K562 (cell line): ENCODE data around the gene VAMP4. TPM values are rescaled to one million over a fixed set of nuclear protein-coding genes. Genes with fewer than 3 reads are reported as not detected.

Experiments used
- CBX5 ChIP-seq: IDR thresholded peaks from 2 replicates; pipeline ENCODE4 v1.6.1; 2014; ENCODE audit warnings: low read depth, borderline replicate concordance
- E4F1 ChIP-seq: fragments of 250-450 bp; sonication (Bioruptor Pico); IDR thresholded peaks from 2 replicates; pipeline ENCODE4 v1.5.0; 2021; ENCODE audit warnings: mild to moderate bottlenecking, borderline replicate concordance
- HDAC1 ChIP-seq, 2 experiments: fragments of 450-650 bp; IDR thresholded peaks; 2 replicates each; pipeline ENCODE4 v1.6.1; 2016 to 2017; ENCODE audit warnings: inconsistent platforms in 1 of 2, mild to moderate bottlenecking in 1 of 2, moderate library complexity in 1 of 2
- HMBOX1 ChIP-seq: sonication (generic); IDR thresholded peaks from 2 replicates; pipeline ENCODE4 v1.6.1; 2016
- HNRNPUL1 ChIP-seq: fragments of 200-400 bp; formaldehyde crosslinking; IDR thresholded peaks from 2 replicates; pipeline ENCODE4 v1.6.1; 2017; ENCODE audit warnings: low read length
- LARP7 ChIP-seq: fragments of 450-650 bp; IDR thresholded peaks from 2 replicates; pipeline ENCODE4 v1.6.1; 2016
- PKNOX1 ChIP-seq: fragments of 450-650 bp; IDR thresholded peaks from 2 replicates; pipeline ENCODE4 v1.6.1; 2016
- PPARD ChIP-seq: fragments of 250-450 bp; sonication (Bioruptor Pico); IDR thresholded peaks from 2 replicates; pipeline ENCODE4 v1.8.0; 2022; ENCODE audit warnings: inconsistent platforms, mild to moderate bottlenecking, moderate library complexity
- PREB ChIP-seq: sonication (generic); formaldehyde crosslinking; IDR thresholded peaks from 2 replicates; pipeline ENCODE4 v1.8.1; 2023; ENCODE audit warnings: mild to moderate bottlenecking, missing genetic modification reagents
- RFX7 ChIP-seq: fragments of 250-450 bp; sonication (Bioruptor Pico); IDR thresholded peaks from 2 replicates; pipeline ENCODE4 v1.5.1; 2021; ENCODE audit warnings: mild to moderate bottlenecking
- SAFB ChIP-seq: fragments of 200-400 bp; formaldehyde crosslinking; IDR thresholded peaks from 2 replicates; pipeline ENCODE4 v1.6.1; 2017; ENCODE audit warnings: low read depth, low read length, borderline replicate concordance
- SMAD3 ChIP-seq: fragments of 450-650 bp; formaldehyde crosslinking; conservative IDR thresholded peaks from 2 replicates; pipeline ENCODE4 v1.4.0; 2020; ENCODE audit warnings: mild to moderate bottlenecking
- TARDBP ChIP-seq: fragments of 450-650 bp; IDR thresholded peaks from 2 replicates; pipeline ENCODE4 v1.6.1; 2016
- TFAM ChIP-seq: fragments of 250-450 bp; sonication (Bioruptor Pico); conservative IDR thresholded peaks from 2 replicates; pipeline ENCODE4 v1.5.0; 2021; ENCODE audit warnings: mild to moderate bottlenecking, moderate library complexity
- XRCC4 ChIP-seq: IDR thresholded peaks from one replicate; pipeline ENCODE4 v1.6.1; 2011; ENCODE audit not compliant: insufficient read depth, insufficient read length; ENCODE audit errors: extremely low read depth
- ZNF274 ChIP-seq: IDR thresholded peaks from 2 replicates; pipeline ENCODE4 v1.6.1; 2011; ENCODE audit warnings: low read depth, mild to moderate bottlenecking, low read length, moderate library complexity, borderline replicate concordance
- ZNF282 ChIP-seq: sonication (generic); formaldehyde crosslinking; IDR thresholded peaks from 2 replicates; pipeline ENCODE4 v1.8.1; 2023; ENCODE audit warnings: missing genetic modification reagents
- ZNF311 ChIP-seq: fragments of 250-450 bp; sonication (Bioruptor Pico); IDR thresholded peaks from 2 replicates; pipeline ENCODE4 v1.4.0; 2020; ENCODE audit warnings: mild to moderate bottlenecking, moderate library complexity
- ZNF586 ChIP-seq: fragments of 450-650 bp; formaldehyde crosslinking; conservative IDR thresholded peaks from 2 replicates; pipeline ENCODE4 v1.4.0; 2020; ENCODE audit warnings: mild to moderate bottlenecking, moderate library complexity
- ZNF79 ChIP-seq: fragments of 250-450 bp; sonication (Bioruptor Pico); IDR thresholded peaks from 2 replicates; pipeline ENCODE4 v1.4.0; 2020; ENCODE audit warnings: low read depth, mild to moderate bottlenecking, moderate library complexity
- polyA plus RNA-seq, 8 experiments: library from polyadenylated mRNA; depleted of rRNA in 4 of 8; stranded (reverse) in 5 of 8; unstranded in 3 of 8; fragments of >200 nt; fragmentation: Nextera tagmentation in 2 of 8; fragmentation: Illumina TruSeq in 1 of 8; extraction: Ambion mirVana in 2 of 8; extraction: Trizol in 1 of 8; gene quantifications; 2 replicates each; pipeline versions ENCODE4 v1.2.1 to v1.2.3, GENCODE V29; 2011 to 2014; ENCODE audit warnings: inconsistent platforms in 1 of 8, missing spikeins in 1 of 8
- total RNA-seq, 7 experiments: library from RNA; depleted of rRNA in 6 of 7; stranded (reverse); fragments of >200 nt in 6 of 7; fragmentation: Illumina TruSeq in 2 of 7; extraction: Trizol in 2 of 7; gene quantifications; 2 replicates each; pipeline versions ENCODE4 v1.2.1 to v1.2.3, GENCODE V29; 2011 to 2021; ENCODE audit warnings: low replicate concordance in 1 of 7

Gene VAMP4
- total and polyA plus RNA-seq, 9 of the 15 experiments (the other 6 are each of a cell fraction or from before 2014, with no cell fraction given), result 3.3 to 21.4 (median 11.9) TPM

- no peak for TF ChIP-seq TFAM (CRISPR knock-in tag)
- TF ChIP-seq LARP7, result no peak
- TF ChIP-seq ZNF282 (CRISPR knock-in tag), result no peak
- TF ChIP-seq E4F1 (CRISPR knock-in tag), result peak; percentile 94; the same call in 1 of the 2 replicates
- no peak for TF ChIP-seq RFX7 (CRISPR knock-in tag)
- 0 out of 2 replicates have a peak, but pooled peaks have one; percentile 41 for TF ChIP-seq CBX5
- no peak for TF ChIP-seq PREB
- no peak for TF ChIP-seq SAFB
- TF ChIP-seq ZNF79, result no peak
- TF ChIP-seq ZNF586, result no peak
- no peak for TF ChIP-seq PPARD
- peak in 1 of 2 experiments; percentile 99; a peak in 2 of 4 replicates for TF ChIP-seq HDAC1 (IDR thresholded peaks at IDR 0.05)
- peak; percentile 82 for TF ChIP-seq PKNOX1
- TF ChIP-seq HMBOX1, result peak; percentile 69; the same call in 1 of the 2 replicates
- no peak for TF ChIP-seq ZNF274
- TF ChIP-seq SMAD3 (CRISPR knock-in tag), result 0 out of 2 replicates have a peak, but pooled peaks have one; percentile 43
- TF ChIP-seq TARDBP, result no peak; the same call in 1 of the 2 replicates
- TF ChIP-seq ZNF311 (CRISPR knock-in tag), result no peak
- no peak for TF ChIP-seq XRCC4
- TF ChIP-seq HNRNPUL1, result no peak
Observed at GRCh38 chr1:171781176-171781875, 39.5 kb upstream of the VAMP4 start, which contains the start of gene METTL13 (continued).
